ENCODE data around the gene DLG1. TPM values are rescaled to one million over a fixed set of nuclear protein-coding genes. Genes with fewer than 3 reads are reported as not detected.

DLG1 gene
- total and polyA plus RNA-seq, 9 of the 15 experiments (the other 6 are each of a cell fraction or from before 2014, with no cell fraction given), result 9.4 to 63.5 (median 43.6) TPM

GRCh38 chr3:197229836-197230235 lies 68.6 kb downstream of the DLG1 start:
- DNase-seq (ENCODE audit: extremely low read depth in 1 of 4, low spot score in 3 of 4), result no peak
- TF ChIP-seq ZNF318 (IDR thresholded peaks at IDR 0.05; ENCODE audit: borderline replicate concordance in 1 of 2, low read depth in 1 of 2) (no peak), HMBOX1 (IDR thresholded peaks at IDR 0.05) (no peak), GATA2 (CRISPR knock-in tag; IDR thresholded peaks at IDR 0.05) (no peak), ZNF766 (CRISPR knock-in tag; conservative IDR thresholded peaks at IDR 0.05) (no peak), ZNF408 (CRISPR knock-in tag; IDR thresholded peaks at IDR 0.05; ENCODE audit: low read depth) (no peak), EHMT2 (IDR thresholded peaks at IDR 0.05) (no peak), CTCF (IDR thresholded peaks at IDR 0.05 in 2 of 3, conservative IDR thresholded peaks at IDR 0.05 in 1 of 3; ENCODE audit: insufficient read depth in 2 of 3, low read depth in 1 of 3, low read length in 3 of 3) (no peak), FOSL1 (tag; conservative IDR thresholded peaks at IDR 0.05) (no peak), ZNF512 (tag; IDR thresholded peaks at IDR 0.05) (no peak)

More at GRCh38 chr3:197229836-197230235, 68.6 kb downstream of the DLG1 start:
- H3K27ac ChIP-seq (ENCODE audit: extremely low read depth, low read depth, low read length), result no peak overlapping the region
- BruUV-seq (replicated peaks), result no TSS peak
- FAIRE-seq (no peak), ATAC-seq (no peak)
- CTCF ChIA-PET (ENCODE audit: low intra/inter-chr PET ratio), result no interaction called here
- in situ Hi-C loops (cut with MboI), result no loop called here
- no peaks in the 10 kb centered on the region for H3K9me1 ChIP-seq (ENCODE audit: control insufficient read depth, insufficient read depth, low read length)
- H3K36me3 ChIP-seq (ENCODE audit: control insufficient read depth, insufficient read depth, low read length), result no peaks in the 10 kb centered on the region; the same call in 2 of the 3 replicates
- no peaks in the 10 kb centered on the region for H3K27me3 ChIP-seq (ENCODE audit: control insufficient read depth in 2 of 2, insufficient read depth in 2 of 2, low read length in 2 of 2)
- POLR2A ChIA-PET, result interaction anchor here (0.7 to 1.0 kb wide), 2 partner anchors 10 to 27 kb away, joined by 3 read pairs; no protein-coding TSS in a partner anchor
- peaks cover 84% of the 10 kb centered on the region for H3K79me2 ChIP-seq (ENCODE audit: control insufficient read depth, insufficient read depth, low read length)
- intact Hi-C loops (cut with micrococcal nuclease), result loop anchor here (10.0 kb wide), 1 partner anchor 275 kb away; no protein-coding TSS in a partner anchor
- H2AFZ ChIP-seq (ENCODE audit: low read depth, low read length), result no peak overlapping the region
- no peak overlapping the region for H3K4me3 ChIP-seq
- no peak overlapping the region for H3K9ac ChIP-seq (ENCODE audit: insufficient read depth in 1 of 2, low read depth in 2 of 2, low read length in 2 of 2)
- no peaks in the 10 kb centered on the region; a peak in 2 of 5 replicates for H3K4me1 ChIP-seq (replicated peaks in 1 of 2; ENCODE audit: control insufficient read depth in 2 of 2, insufficient read depth in 2 of 2, low read length in 2 of 2)
- 74% methylated on average over 3 of the region's 3 CpGs for WGBS (ENCODE audit: insufficient coverage, low coverage, missing lambda C conversion rate)
- H4K20me1 ChIP-seq (replicated peaks; ENCODE audit: control insufficient read depth, insufficient read depth, low read length), result peaks cover 5% of the 10 kb centered on the region; the same call in 1 of the 2 replicates
- no peak overlapping the region for H3K4me2 ChIP-seq (ENCODE audit: insufficient read depth, low read length)
- H3K9me3 ChIP-seq (replicated peaks; ENCODE audit: control insufficient read depth, insufficient read depth, low read depth, low read length), result no peaks in the 10 kb centered on the region
